HEK293T (cell line): ENCODE data around the gene STK38L.

Source experiments
- BHLHE40 ChIP-seq: fragments of 450-650 bp; IDR thresholded peaks from 2 replicates; pipeline ENCODE4 v1.6.1; 2016; ENCODE audit warnings: mild to moderate bottlenecking, moderate library complexity, borderline replicate concordance
- CTBP1 ChIP-seq: fragments of 450-650 bp; IDR thresholded peaks from 2 replicates; pipeline ENCODE4 v1.6.1; 2016; ENCODE audit warnings: borderline replicate concordance
- ELF4 ChIP-seq: fragments of 450-650 bp; IDR thresholded peaks from 2 replicates; pipeline ENCODE4 v1.6.1; 2017; ENCODE audit warnings: antibody characterized with exemption
- FOXA1 ChIP-seq: fragments of 450-650 bp; IDR thresholded peaks from 2 replicates; pipeline ENCODE4 v1.6.1; 2016; ENCODE audit warnings: mild to moderate bottlenecking
- FOXK2 ChIP-seq: fragments of 450-650 bp; IDR thresholded peaks from 2 replicates; pipeline ENCODE4 v1.6.1; 2016; ENCODE audit warnings: mild to moderate bottlenecking
- FOXM1 ChIP-seq: fragments of 450-650 bp; IDR thresholded peaks from 2 replicates; pipeline ENCODE4 v1.6.1; 2017; ENCODE audit warnings: mild to moderate bottlenecking, borderline replicate concordance
- LEF1 ChIP-seq: fragments of 450-650 bp; IDR thresholded peaks from 2 replicates; pipeline ENCODE4 v1.6.1; 2017; ENCODE audit warnings: mild to moderate bottlenecking, borderline replicate concordance
- SP1 ChIP-seq: fragments of 450-650 bp; IDR thresholded peaks from 2 replicates; pipeline ENCODE4 v1.6.1; 2017
- SUZ12 ChIP-seq: fragments of 450-650 bp; IDR thresholded peaks from 2 replicates; pipeline ENCODE4 v1.6.1; 2016; ENCODE audit warnings: mild to moderate bottlenecking
- TARDBP ChIP-seq: fragments of 450-650 bp; IDR thresholded peaks from 2 replicates; pipeline ENCODE4 v1.6.1; 2016

- no peak for TF ChIP-seq TARDBP
- no peak for TF ChIP-seq FOXA1
- TF ChIP-seq BHLHE40 = no peak
- TF ChIP-seq FOXM1 = no peak
- no peak for TF ChIP-seq SUZ12
- no peak for TF ChIP-seq LEF1
- TF ChIP-seq SP1 = no peak
- no peak for TF ChIP-seq CTBP1
- TF ChIP-seq ELF4 = no peak
- TF ChIP-seq FOXK2 = no peak
Observed at GRCh38 chr12:27253347-27253746, 9.3 kb downstream of the STK38L start.
